SJCRH30 (cell line): Measurements from ENCODE around the gene DVL2. TPM values are rescaled to one million over a fixed set of nuclear protein-coding genes. Genes with fewer than 3 reads are reported as not detected.
A peak's percentile ranks its signal among the peaks of the same experiment; 100 is the strongest.

Source experiments
- DNase-seq, 2 experiments: peaks; one replicate each; pipeline ENCODE4 v3.0.0-alpha.2; 2015 to 2020
- H3K27ac ChIP-seq: fragments of 250-450 bp; sonication (Bioruptor Pico); 2 replicates; pipeline ENCODE4 v1.5.1; 2020; ENCODE audit warnings: mild to moderate bottlenecking, moderate library complexity
- H3K27me3 ChIP-seq: fragments of 250-450 bp; sonication (Bioruptor Pico); 2 replicates; pipeline ENCODE4 v1.5.1; 2020; ENCODE audit warnings: mild to moderate bottlenecking, moderate library complexity
- H3K36me3 ChIP-seq: fragments of 250-450 bp; sonication (Bioruptor Pico); 2 replicates; pipeline ENCODE4 v1.5.1; 2020; ENCODE audit warnings: mild to moderate bottlenecking, moderate library complexity
- H3K4me1 ChIP-seq: fragments of 250-450 bp; sonication (Bioruptor Pico); 2 replicates; pipeline ENCODE4 v1.5.1; 2020; ENCODE audit warnings: mild to moderate bottlenecking, moderate library complexity
- H3K4me3 ChIP-seq: fragments of 250-450 bp; sonication (Bioruptor Pico); 2 replicates; pipeline ENCODE4 v1.5.1; 2020; ENCODE audit warnings: mild to moderate bottlenecking, moderate library complexity
- H3K9me3 ChIP-seq: fragments of 250-450 bp; sonication (Bioruptor Pico); replicated peaks from 2 replicates; pipeline ENCODE4 v1.5.1; 2020; ENCODE audit warnings: mild to moderate bottlenecking, moderate library complexity
- total RNA-seq: library from RNA; depleted of rRNA; stranded (reverse); fragments of >200 nt; shearing (Covaris generic); gene quantifications from 2 replicates; pipeline ENCODE4 v1.2.3, GENCODE V29; 2014

The DVL2 gene
- total RNA-seq, 1 experiment from 2014 or later: 39.0 TPM

DNA sequence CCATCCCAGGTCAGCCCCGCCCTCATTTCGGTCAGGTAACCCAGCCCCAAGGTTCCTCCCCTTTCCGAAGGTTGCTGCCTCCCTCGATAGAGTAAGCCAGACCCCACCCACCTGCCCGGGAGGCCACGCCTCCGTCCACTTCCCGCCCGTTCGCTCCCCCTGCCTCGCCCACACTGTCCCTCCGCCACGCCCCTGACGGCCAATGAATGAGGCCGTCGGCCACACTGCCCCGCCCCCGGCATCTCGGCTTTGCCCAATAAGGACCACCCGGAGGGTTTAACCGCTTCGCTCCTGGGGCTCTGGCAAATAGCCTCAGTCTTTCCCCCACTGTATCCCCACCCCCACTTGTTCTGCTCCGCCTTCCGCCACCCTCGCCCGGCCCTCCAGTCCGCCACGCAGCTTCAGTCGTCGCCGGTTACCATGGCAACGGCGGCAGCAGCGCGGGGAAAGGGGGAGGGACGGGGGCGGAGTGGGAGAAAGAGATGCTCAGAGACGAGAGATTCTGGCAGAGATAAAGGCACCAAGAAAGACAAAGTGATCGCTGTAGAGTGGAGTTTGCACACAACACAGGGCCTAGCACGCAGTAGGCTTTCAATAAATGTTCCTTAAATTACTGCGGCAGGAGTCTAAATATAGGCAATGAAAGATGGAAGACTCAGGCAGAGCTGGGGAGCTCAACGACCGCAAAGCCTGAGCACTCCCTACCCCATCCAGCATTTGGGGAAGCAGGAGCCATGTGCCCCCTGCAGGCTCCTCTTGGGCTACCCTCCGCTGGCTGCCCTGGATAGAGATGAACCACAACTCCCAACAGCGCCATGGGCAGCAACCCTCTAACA, 19.8 kb downstream of the DVL2 start:
- Histone ChIP-seq H3K27ac (peak overlapping the region; percentile 17), H3K9me3 (no peaks in the 10 kb centered on the region), H3K36me3 (no peaks in the 10 kb centered on the region), H3K4me1 (peaks cover 32% of the 10 kb centered on the region), H3K27me3 (no peaks in the 10 kb centered on the region), H3K4me3 (peak overlapping the region; percentile 44)
- DNase-seq: peak; percentile 97 to 98

DNA sequence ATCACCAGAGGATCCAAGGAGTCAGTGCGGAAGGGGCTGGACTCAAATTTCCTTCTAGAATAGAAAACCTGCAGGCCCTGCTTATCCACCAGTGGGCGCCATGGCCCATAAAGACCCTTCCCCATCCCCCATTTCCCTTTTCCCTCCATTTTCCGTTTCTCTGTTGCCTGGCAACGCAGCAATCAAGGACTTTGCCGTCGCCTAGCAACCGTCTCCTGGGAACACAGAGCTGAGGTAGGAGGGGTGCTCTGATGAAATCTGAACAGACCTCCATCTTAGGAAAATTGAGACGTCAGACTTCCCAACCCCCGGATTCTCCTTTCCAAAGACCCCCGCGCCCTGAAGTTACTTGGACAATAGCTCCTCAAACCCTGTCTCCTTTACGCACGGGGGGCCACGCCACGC, 20.4 kb downstream of the DVL2 start:
- Histone ChIP-seq H3K9me3 (no peaks in the 10 kb centered on the region), H3K36me3 (no peaks in the 10 kb centered on the region), H3K4me1 (peaks cover 26% of the 10 kb centered on the region), H3K27me3 (no peaks in the 10 kb centered on the region), H3K27ac (peak overlapping the region; percentile 12), H3K4me3 (peak overlapping the region; percentile 44)
- peak; percentile 83 to 84 for DNase-seq

DNA sequence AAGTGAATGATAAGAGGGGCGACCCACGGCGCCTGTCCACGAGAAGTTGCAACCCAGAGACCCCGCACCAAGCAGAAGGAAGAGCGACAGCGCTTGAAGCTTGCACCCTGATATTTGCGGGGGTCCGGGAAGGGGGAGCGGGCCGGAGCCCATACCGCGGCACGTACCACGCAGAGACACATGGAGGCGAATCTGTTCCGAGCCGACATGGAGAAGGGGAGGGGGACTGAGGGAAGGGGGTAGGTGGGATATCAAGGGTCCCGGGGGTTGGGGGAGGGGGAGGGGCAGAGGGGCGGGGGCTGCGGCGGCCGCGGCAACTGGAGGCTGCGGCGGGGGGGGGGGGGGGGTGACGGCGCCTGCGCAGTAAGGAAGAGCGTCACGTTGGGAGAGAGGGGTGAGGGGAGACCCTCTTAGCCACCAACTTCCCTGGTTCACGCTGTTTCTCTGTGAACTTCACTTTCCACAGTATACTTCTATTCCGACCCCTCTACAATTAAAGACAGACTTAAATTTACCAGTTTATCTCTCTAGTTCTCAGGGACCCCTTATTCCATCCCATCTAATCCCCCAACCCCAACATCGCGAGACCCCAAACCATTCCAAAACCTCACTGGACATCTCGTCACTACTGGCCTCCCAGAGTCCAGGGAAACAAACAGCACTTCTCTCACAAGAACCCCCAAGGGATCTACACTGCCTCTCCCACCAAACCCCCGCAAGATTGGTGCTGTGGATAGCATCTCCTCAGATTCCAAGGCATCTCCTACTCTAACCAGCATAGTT, 22.6 kb downstream of the DVL2 start:
- Histone ChIP-seq H3K9me3 (no peaks in the 10 kb centered on the region), H3K4me1 (peaks cover 13% of the 10 kb centered on the region), H3K36me3 (no peaks in the 10 kb centered on the region), H3K27me3 (no peaks in the 10 kb centered on the region), H3K27ac (no peak overlapping the region), H3K4me3 (no peak overlapping the region)
- DNase-seq: no peak

DNA sequence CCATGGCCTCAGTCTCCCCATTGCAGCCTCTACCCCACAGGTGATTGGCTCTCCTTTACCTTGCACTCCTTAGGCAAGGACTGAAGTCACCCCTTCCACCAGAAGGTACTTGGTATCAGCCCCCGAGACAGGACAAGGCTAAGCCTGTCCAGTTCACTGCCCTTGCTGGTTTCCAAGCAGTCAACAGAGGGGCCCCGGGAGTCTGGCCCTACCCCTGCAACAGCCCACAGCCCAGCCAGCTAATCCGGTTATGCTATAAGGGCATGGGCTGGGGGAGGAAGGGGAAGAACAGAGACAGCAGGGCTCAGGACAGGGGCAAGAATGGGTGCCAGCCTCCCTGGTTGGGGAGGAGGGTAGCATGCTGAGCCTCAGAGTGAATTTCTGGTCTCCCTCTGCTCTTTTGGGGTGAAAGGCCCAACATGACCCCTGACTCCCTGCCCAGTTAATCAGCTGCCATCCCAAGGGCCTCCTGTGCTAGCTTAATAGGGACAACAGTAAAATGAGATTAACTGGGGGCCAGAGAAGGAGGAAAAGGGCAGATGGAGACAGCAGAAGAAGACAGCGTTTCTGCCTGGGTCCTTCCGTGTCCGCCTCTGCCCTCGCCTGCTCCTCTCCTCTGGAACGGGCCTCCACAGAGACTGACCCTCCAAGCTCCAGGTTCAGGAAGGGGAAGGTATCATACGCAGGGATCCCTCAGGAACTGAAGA, 25.4 kb downstream of the DVL2 start:
- H3K4me1 ChIP-seq: no peaks in the 10 kb centered on the region
- no peak for DNase-seq
- H3K27me3 ChIP-seq: no peaks in the 10 kb centered on the region
- no peak overlapping the region for H3K4me3 ChIP-seq
- no peak overlapping the region for H3K27ac ChIP-seq
- no peaks in the 10 kb centered on the region for H3K36me3 ChIP-seq
- H3K9me3 ChIP-seq: no peaks in the 10 kb centered on the region

DNA sequence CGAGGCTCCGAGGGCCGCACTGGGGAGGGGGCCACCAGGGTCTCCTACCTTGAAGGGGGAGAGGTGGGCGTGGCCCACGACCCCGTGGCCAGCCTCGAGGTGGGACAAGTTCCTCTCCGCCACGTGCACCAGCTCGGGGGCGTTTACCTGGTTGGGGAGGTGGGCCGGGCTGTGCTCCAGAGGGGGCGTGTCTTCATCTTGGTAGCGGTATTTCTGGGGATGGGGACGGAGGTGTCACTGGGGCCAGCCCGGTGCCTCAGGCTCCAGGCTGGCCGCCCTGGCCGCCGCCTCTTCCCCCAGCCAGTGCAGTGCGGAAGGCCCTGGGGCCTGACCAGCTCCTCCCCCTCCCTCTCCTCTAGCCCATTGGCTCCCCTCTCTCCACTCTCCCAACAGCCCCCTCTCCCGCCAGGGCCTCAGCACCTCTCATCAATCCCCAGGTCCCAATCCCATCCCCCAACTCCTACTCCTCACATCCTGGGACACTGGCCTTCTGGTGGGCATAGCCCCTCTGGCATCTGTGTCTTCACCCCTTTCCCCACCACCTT, 26.2 kb downstream of the DVL2 start:
- H3K27me3 ChIP-seq: no peaks in the 10 kb centered on the region
- no peak for DNase-seq
- no peaks in the 10 kb centered on the region for H3K9me3 ChIP-seq
- no peak overlapping the region for H3K4me3 ChIP-seq
- H3K4me1 ChIP-seq: no peaks in the 10 kb centered on the region
- no peaks in the 10 kb centered on the region for H3K36me3 ChIP-seq
- H3K27ac ChIP-seq: no peak overlapping the region

DNA sequence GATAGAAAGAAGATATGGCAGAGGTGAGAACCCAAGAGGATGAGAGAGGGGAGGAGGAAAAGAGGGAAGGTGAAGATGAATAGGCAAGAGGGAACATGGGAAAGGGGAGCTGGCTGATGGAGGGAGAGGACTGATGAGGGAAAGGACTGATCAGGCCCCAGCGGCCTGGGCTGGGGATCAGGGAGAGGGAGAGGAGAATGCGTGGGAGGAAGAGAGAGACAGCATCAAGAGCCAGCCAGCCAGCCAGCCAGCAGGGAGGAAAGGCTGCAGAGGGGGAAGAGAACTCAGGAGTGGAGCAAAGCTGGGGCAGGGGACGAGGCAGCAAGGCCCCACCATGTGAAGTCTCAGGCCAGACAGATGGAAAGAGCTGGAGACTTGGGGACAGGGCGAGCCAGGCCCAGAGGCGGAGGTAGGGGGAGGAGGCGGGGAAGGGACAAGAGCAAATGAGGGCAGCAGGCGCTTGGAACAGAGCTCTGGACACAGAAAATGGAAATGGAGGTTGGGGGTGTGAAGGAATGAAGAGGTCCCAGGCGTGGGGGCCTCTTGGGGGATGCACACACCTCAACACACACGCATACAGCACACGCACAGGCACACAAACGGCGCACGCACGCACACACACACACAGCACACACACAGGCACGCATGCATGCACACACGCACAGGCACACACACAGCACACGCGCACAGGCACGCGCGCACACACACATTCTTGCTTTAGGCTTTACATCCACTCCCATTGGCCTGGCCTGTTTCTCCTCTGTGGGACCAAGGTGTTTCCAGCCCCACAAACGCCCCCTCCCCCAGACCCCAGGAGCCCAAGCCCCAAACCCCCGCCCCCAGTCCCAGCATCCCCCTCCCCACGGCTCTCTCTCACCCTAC, 27.0 kb downstream of the DVL2 start:
- DNase-seq: no peak
- no peak overlapping the region for H3K4me3 ChIP-seq

DNA sequence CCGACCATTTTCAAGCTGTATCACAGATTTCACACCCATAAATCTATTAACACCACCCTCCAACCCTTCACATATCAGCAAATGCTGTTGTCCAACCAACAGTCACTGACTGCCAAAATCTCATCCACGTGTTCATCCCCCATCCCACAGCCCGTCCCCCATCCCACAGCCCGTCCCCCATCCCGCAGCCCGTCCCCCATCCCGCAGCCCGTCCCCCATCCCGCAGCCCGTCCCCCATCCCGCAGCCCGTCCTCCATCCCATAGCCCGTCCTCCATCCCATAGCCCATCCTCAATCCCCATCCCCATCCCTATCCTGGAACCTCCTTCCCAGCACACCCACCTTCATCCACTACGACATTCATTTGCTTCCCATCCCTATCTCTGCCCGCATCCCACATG, 28.8 kb downstream of the DVL2 start:
- H3K4me3 ChIP-seq: no peak overlapping the region
- no peaks in the 10 kb centered on the region for H3K9me3 ChIP-seq
- no peak overlapping the region for H3K27ac ChIP-seq
- no peaks in the 10 kb centered on the region for H3K27me3 ChIP-seq
- H3K36me3 ChIP-seq: no peaks in the 10 kb centered on the region
- no peaks in the 10 kb centered on the region for H3K4me1 ChIP-seq
- no peak for DNase-seq

More for the DNA sequence above, 27.0 kb downstream of the DVL2 start:
- no peak overlapping the region for H3K27ac ChIP-seq
- H3K27me3 ChIP-seq: no peaks in the 10 kb centered on the region
- H3K4me1 ChIP-seq: no peaks in the 10 kb centered on the region
- no peaks in the 10 kb centered on the region for H3K36me3 ChIP-seq
- no peaks in the 10 kb centered on the region for H3K9me3 ChIP-seq

DNA sequence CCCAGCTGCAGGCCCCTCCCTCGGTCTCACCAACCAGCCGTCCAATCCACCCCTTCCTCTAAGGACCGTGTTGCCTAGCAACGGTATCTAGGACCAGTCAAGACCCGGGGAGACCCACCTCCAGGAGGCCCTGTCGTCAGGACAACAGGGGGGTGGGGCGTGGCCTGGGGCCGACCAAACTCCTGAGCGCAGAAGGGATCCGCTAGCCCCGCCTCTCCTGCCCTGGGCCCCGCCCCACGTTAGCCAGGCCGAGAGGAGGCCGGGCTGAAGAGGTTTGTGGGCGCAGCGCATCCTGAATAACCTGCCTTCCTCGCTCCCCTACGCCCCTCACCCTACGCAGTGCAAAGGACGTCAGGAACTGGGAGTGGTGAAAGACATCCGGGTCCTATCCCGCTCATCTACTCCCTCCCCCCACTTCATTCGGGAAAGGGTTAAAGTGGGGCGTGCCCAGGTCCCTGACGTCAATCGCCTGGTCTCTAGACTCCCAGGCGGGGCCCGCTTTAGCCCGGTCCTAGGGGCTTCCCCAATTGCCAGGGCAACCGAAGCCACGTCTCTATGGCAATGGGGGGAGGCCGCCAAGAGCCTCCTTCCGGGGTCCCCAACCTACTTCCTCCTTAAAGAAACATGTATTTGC, 29.4 kb downstream of the DVL2 start:
- H3K27me3 ChIP-seq: no peaks in the 10 kb centered on the region
- H3K4me3 ChIP-seq: peak overlapping the region; percentile 37
- no peak overlapping the region for H3K27ac ChIP-seq
- no peaks in the 10 kb centered on the region for H3K4me1 ChIP-seq
- DNase-seq: peak; percentile 50 to 53
- no peaks in the 10 kb centered on the region for H3K9me3 ChIP-seq
- no peaks in the 10 kb centered on the region for H3K36me3 ChIP-seq

DNA sequence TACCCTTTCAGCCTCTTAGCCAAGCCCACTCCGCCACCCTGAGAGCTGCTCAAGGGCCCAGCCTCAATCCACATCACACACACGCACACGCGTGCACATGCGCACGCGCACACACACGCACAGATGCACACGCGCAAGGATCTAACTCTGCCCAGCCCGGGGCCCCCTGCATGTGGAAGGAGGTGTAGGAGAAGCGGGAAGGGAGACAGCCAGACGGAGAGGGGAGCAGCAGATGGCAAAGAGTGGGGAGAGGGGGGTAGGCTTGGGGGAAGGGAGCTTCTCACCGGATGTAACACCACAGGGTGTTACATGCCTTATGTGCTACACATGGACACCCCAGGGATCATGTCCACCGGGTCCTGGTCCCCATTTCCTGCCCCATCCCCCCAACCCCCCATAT, 30.0 kb downstream of the DVL2 start:
- Histone ChIP-seq H3K36me3 (no peaks in the 10 kb centered on the region), H3K9me3 (no peaks in the 10 kb centered on the region), H3K4me1 (no peaks in the 10 kb centered on the region), H3K27me3 (no peaks in the 10 kb centered on the region), H3K27ac (no peak overlapping the region), H3K4me3 (no peak overlapping the region)
- no peak for DNase-seq

DNA sequence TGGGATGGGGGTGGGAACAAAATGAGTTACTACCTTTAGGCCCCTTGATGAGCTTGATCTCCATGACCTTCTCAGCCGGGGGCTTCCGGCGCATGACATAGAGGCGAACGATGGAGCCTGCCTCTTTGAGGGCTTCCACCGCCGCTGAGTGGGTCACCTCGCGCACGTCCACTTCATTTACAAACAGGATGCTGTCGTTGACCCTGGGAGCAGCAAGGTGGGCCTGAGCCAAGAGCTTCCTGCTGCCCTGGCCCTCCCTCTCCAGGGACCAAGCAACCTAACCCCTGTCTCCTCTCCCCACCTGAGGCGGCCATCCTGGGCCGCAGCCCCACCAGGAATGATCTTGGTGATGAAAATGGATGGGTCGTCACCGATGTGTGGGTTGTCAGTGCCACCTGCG, 30.9 kb downstream of the DVL2 start:
- Histone ChIP-seq H3K36me3 (no peaks in the 10 kb centered on the region), H3K4me1 (no peaks in the 10 kb centered on the region), H3K27ac (no peak overlapping the region), H3K9me3 (no peaks in the 10 kb centered on the region), H3K4me3 (no peak overlapping the region), H3K27me3 (no peaks in the 10 kb centered on the region)
- DNase-seq: no peak

DNA sequence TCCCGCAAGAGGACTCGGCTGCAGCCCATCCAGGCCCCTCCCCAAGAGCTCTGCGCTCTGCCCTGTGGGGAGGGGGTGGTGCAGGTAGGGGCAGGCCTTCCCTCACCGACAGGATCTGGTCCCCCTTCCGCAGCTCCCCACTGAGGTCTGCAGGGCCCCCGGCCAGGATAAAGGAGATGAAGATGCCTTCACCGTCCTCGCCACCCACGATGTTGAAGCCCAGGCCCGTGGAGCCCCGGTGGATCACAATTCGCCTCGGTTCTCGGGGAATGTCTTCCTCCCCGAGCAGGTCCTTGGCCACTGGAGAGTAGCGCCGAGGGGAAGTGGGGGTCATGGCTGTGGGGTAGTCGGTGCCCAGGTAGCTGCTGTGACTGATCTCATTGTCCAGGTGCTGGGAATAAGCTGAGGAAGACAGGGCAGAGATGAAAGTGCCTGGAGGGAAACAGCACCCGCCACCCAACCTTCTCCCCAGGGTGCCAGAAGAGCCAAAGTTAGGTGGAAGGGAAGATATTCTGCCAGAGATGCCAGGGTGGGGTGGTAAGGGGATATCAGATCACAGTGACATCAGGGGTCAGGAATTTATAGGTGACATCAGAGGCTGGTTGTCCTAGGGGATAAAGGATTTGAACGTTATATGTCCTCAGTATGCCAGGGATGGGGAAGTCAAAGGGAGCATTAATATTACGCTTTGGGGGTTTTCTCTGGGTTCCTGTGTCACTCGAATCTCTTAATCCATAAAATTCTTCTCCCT, 37.5 kb downstream of the DVL2 start:
- H3K4me3 ChIP-seq: no peak overlapping the region
- H3K36me3 ChIP-seq: no peaks in the 10 kb centered on the region
- H3K9me3 ChIP-seq: no peaks in the 10 kb centered on the region
- H3K4me1 ChIP-seq: no peaks in the 10 kb centered on the region
- no peak overlapping the region for H3K27ac ChIP-seq
- H3K27me3 ChIP-seq: no peaks in the 10 kb centered on the region
- no peak for DNase-seq

DNA sequence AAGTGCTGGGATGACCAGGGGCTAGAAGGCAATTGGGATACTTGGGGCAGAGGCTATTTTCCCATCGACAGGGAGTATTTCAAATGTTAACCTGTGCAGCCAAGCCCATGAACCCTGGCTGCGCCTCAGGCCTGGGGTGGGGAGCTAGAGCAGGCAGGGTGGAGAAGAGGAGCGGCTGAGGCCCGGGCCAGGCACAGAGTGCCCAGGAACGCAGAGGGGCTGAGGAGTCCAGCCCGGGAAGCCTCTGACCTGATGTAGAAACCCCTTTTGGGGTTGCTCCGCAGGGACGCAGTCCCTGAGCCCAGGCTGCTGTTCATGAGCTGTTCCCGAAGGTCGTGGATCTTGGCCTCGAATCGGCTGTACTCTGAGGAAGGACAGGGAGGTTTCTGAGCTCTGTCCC, 38.3 kb downstream of the DVL2 start:
- Histone ChIP-seq H3K27ac (no peak overlapping the region), H3K27me3 (no peaks in the 10 kb centered on the region), H3K36me3 (no peaks in the 10 kb centered on the region), H3K4me3 (no peak overlapping the region), H3K9me3 (no peaks in the 10 kb centered on the region), H3K4me1 (no peaks in the 10 kb centered on the region)
- DNase-seq: no peak

DNA sequence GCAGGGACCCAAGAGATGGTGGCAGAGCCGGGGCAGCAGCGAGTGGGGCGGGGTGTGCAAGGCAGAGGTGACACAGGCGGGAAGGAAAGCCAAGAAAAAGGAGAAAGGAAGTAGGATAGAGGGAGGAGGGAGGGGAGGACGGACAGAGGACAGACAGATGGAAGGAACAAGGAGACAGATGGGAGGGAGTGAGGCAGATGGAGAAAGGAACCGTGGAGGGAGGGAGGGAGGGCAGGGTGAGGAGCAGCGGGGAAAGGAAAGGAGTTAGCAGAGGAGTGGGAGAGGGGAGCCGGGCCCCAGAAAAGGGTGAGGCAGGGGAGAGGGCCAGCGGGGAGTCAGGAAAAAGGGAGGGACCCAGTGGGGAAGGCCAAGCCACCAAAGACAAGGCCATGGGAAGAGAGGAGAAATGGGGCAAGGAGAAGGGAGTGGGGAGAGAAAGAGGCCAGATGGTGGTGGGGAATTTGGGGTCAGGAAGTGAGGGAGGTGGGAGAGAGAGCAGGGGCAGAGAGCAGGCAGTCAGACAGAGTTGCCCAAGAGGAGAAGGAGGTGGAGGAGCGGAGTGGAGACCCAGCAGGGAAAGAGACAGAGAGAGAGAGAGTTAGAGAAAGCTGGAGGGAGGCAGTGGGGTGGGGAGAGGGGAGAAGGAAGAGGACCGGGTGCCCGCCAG, 41.9 kb downstream of the DVL2 start:
- H3K9me3 ChIP-seq: no peaks in the 10 kb centered on the region
- no peak overlapping the region for H3K4me3 ChIP-seq
- no peak for DNase-seq
- H3K27ac ChIP-seq: no peak overlapping the region
- no peaks in the 10 kb centered on the region for H3K36me3 ChIP-seq
- H3K4me1 ChIP-seq: no peaks in the 10 kb centered on the region
- no peaks in the 10 kb centered on the region for H3K27me3 ChIP-seq
